Endometrium (tissue), 2 donors: Measurements from ENCODE around the gene CTIF.

Experiments
- FAIRE-seq: peaks from 2 replicates; lab custom pipeline; 2012; peaks lifted over from hg19 to GRCh38; lab: Jason Lieb, UNC
- donor health status: control.
- donor health status: control.

Gene CTIF

GRCh38 chr18:48872234-48873145 is 333.7 kb downstream of the CTIF start:
- FAIRE-seq: no peak

GRCh38 chr18:48874233-48874632 is 335.4 kb downstream of the CTIF start:
- FAIRE-seq: no peak

GRCh38 chr18:48874701-48875162 is 335.9 kb downstream of the CTIF start:
- no peak for FAIRE-seq

GRCh38 chr18:48875314-48875941 is 336.6 kb downstream of the CTIF start:
- FAIRE-seq: no peak

GRCh38 chr18:48875942-48876511 is 337.2 kb downstream of the CTIF start:
- FAIRE-seq: no peak

- FAIRE-seq: no peak
These were observed 337.8 kb downstream of the CTIF start for GRCh38 chr18:48876590-48876989.

- no peak for FAIRE-seq
These were observed 339.1 kb downstream of the CTIF start for GRCh38 chr18:48877941-48878340.

GRCh38 chr18:48878471-48878870 is 339.6 kb downstream of the CTIF start:
- no peak for FAIRE-seq

GRCh38 chr18:48879008-48879431 is 340.2 kb downstream of the CTIF start:
- no peak for FAIRE-seq

GRCh38 chr18:48880931-48881330 is 342.1 kb downstream of the CTIF start:
- FAIRE-seq: no peak

GRCh38 chr18:48882379-48882778 is 343.5 kb downstream of the CTIF start:
- FAIRE-seq: no peak

GRCh38 chr18:48884306-48884705 is 345.5 kb downstream of the CTIF start:
- FAIRE-seq: no peak

- no peak for FAIRE-seq
These were observed 345.9 kb downstream of the CTIF start for GRCh38 chr18:48884771-48885170.

- no peak for FAIRE-seq
These were observed 346.6 kb downstream of the CTIF start for GRCh38 chr18:48885266-48885923.

GRCh38 chr18:48885924-48886400 is 347.1 kb downstream of the CTIF start:
- no peak for FAIRE-seq

- no peak for FAIRE-seq
These were observed 347.9 kb downstream of the CTIF start for GRCh38 chr18:48886520-48887293.

- no peak for FAIRE-seq
These were observed 348.6 kb downstream of the CTIF start for GRCh38 chr18:48887294-48887904.

GRCh38 chr18:48887905-48888772 is 349.3 kb downstream of the CTIF start:
- no peak for FAIRE-seq

- FAIRE-seq: no peak
These were observed 349.9 kb downstream of the CTIF start for GRCh38 chr18:48888773-48889080.
